Measurements from ENCODE around the gene EDN1.

GRCh38 chr6:12278915-12279314, 11.2 kb upstream of the EDN1 start:
- TF ChIP-seq CTCF (conservative IDR thresholded peaks at IDR 0.05; ENCODE audit: low read depth, low read length) (no peak), EZH2phosphoT487 (IDR thresholded peaks at IDR 0.05; ENCODE audit: borderline replicate concordance, low read length) (no peak), EZH2 (IDR thresholded peaks at IDR 0.05; ENCODE audit: low read length, unreplicated experiment) (no peak)
